Suprapubic skin (tissue), 4 donors: Measurements from ENCODE around the gene DVL1. TPM values are rescaled to one million over a fixed set of nuclear protein-coding genes. Genes with fewer than 3 reads are reported as not detected.

Experiments used
- DNase-seq, 2 donors: peaks; one replicate each; pipeline ENCODE4 v3.0.0-alpha.2; 2019; ENCODE audit warnings: low spot score in 2 of 2
- H3K27ac ChIP-seq: fragments of 200-600 bp; sonication (generic); one replicate; pipeline ENCODE4 v1.5.1; 2019
- H3K27me3 ChIP-seq: fragments of 200-600 bp; sonication (generic); one replicate; pipeline ENCODE4 v1.5.1; 2019
- H3K36me3 ChIP-seq: fragments of 200-600 bp; sonication (generic); one replicate; pipeline ENCODE4 v1.5.1; 2019
- H3K4me1 ChIP-seq: fragments of 200-600 bp; sonication (generic); one replicate; pipeline ENCODE4 v1.5.1; 2019
- H3K4me3 ChIP-seq: fragments of 200-600 bp; sonication (generic); one replicate; pipeline ENCODE4 v1.5.1; 2019; ENCODE audit warnings: mild to moderate bottlenecking
- H3K9me3 ChIP-seq: fragments of 200-600 bp; sonication (generic); one replicate; pipeline ENCODE4 v1.5.1; 2019
- CTCF ChIP-seq, 2 donors: fragments of 200-600 bp in 1 of 2; fragments of 450-650 bp in 1 of 2; sonication (generic) in 1 of 2; IDR thresholded peaks; one replicate each; pipeline ENCODE4 v1.5.1; 2016 to 2019; ENCODE audit warnings: antibody characterized with exemption in 2 of 2, mild to moderate bottlenecking in 1 of 2, moderate library complexity in 1 of 2
- EP300 ChIP-seq: sonication (generic); formaldehyde crosslinking; IDR thresholded peaks from one replicate; pipeline ENCODE4 v1.6.1; 2017; ENCODE audit warnings: antibody characterized with exemption
- POLR2A ChIP-seq, 2 donors: fragments of 450-650 bp; IDR thresholded peaks; one replicate each; pipeline ENCODE4 v1.6.1; 2017; ENCODE audit warnings: antibody characterized with exemption in 2 of 2, mild to moderate bottlenecking in 2 of 2, moderate library complexity in 2 of 2
- POLR2AphosphoS5 ChIP-seq, 3 donors: sonication (generic); formaldehyde crosslinking; IDR thresholded peaks; one replicate each; pipeline ENCODE4 v1.6.1; 2017; ENCODE audit warnings: antibody characterized with exemption in 3 of 3
- WGBS: methylation state at CpG from one replicate; pipeline ENCODE4 v1.1.5; 2018; 5-methylcytosine and 5-hydroxymethylcytosine counted together
- total RNA-seq, 4 donors: library from RNA; depleted of rRNA; stranded (reverse); fragments of >200 nt; gene quantifications; one replicate each; pipeline ENCODE4 v1.1.0, GENCODE V29; 2016

DVL1 gene
- total RNA-seq = 100 to 1,000 TPM in 3 of 4 donors, 10 to 100 TPM in 1; 99.4 to 151 (median 106) TPM

DNA sequence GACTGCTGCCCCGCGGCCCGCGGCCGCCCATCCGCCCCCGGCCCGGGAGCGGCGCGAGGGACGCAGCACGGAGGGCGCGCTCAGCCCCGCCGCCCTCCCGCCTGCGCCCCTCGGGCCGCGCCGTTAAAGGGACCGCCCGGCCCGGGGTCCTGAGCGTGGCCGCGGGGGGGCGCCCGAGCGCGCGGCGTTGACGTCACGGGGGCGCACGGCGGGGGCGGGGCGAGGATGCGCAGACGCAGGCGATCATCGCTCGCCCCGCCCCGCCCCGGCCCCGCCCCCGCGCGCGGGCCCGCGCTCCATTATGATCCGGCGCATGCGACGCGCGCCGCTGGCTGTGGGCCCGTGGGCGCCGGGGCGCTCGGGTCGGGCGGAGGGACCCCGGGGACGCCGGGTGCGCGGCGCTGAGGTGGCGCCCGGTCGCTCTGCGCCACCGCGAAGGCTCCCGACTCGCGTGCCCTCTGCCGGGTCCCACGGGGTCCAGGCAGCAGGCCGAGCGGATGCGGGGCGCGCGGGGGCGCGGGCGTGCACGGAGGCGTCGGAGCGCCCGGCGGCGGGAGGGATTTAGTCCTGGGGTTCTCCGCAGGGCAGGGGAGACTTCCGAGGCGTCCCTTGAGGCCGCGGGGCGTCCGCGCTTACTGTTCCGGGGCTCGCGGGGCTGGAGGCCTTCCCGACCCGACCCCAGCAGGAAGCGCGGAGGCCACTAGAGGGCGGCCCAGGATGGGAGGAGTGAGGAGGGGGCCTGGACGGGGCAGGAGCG, at the start of gene DVL1:
Gene DVL1 (minus strand): TSS at position 163 of the 757 bp plus-strand sequence. CDS start 353 bp downstream, outside the sequence.
- peaks cover 74% of the 10 kb centered on the region for H3K4me1 ChIP-seq

DNA sequence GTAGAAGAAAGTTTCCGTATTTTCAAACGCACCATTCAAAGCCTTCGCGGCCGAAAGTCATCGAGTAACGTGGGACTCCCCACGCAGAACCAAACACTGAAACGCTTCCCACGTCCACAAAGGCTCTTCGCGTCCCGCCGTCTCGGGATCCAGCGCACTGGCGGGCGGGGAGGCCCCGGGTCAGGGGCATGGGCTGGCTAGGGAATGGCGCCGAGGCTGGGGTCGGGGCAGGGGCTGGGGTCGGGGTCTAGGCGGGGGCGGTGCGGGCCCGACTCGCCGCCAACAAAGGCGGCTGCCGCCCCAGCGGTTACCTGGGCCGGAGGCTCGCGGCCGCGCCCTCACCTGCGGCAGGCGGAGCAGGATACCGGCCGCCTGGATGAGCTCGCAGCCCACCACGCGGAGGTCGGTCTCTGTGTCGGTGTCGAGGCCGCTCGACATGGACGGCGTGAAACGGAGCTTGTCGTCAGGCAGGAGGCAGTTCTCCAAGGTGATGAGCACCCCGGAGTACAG, 49.5 kb upstream of the DVL1 start:
- Histone ChIP-seq H3K36me3 (peaks cover 69% of the 10 kb centered on the region), H3K27me3 (no peaks in the 10 kb centered on the region), H3K9me3 (no peaks in the 10 kb centered on the region), H3K4me3 (peak overlapping the region; percentile 57), H3K4me1 (peaks cover 43% of the 10 kb centered on the region), H3K27ac (peak overlapping the region; percentile 71)
- 0% methylated on average over 11 of the region's 54 CpGs for WGBS
- TF ChIP-seq POLR2AphosphoS5 (IDR thresholded peaks at IDR 0.05) (no peak), CTCF (IDR thresholded peaks at IDR 0.05) (no peak), EP300 (no peak), POLR2A (IDR thresholded peaks at IDR 0.05) (no peak)
- DNase-seq = no peak

More for the DNA sequence above, at the start of gene DVL1:
- no CpG with 5 or more reads among the region's 122 CpGs for WGBS
- Histone ChIP-seq H3K27ac (peak within 1 kb of the TSS; percentile 90), H3K9me3 (no peaks in the 10 kb centered on the region), H3K36me3 (no peaks in the 10 kb centered on the region), H3K4me3 (peak within 1 kb of the TSS; percentile 81), H3K27me3 (peaks cover 14% of the 10 kb centered on the region)
- DNase-seq = no peak
- TF ChIP-seq CTCF (IDR thresholded peaks at IDR 0.05) = peak in 1 of 2 donors; percentile 56
- TF ChIP-seq POLR2A (IDR thresholded peaks at IDR 0.05) = no peak

GRCh38 chr1:1397839-1398523, 48.8 kb upstream of the DVL1 start:
- no peaks in the 10 kb centered on the region for H3K9me3 ChIP-seq
- no peak overlapping the region for H3K27ac ChIP-seq
- no peak for TF ChIP-seq POLR2A (IDR thresholded peaks at IDR 0.05)
- no peak for TF ChIP-seq EP300
- TF ChIP-seq POLR2AphosphoS5 (IDR thresholded peaks at IDR 0.05) = no peak
- TF ChIP-seq CTCF (IDR thresholded peaks at IDR 0.05) = no peak
- DNase-seq = no peak
- H3K36me3 ChIP-seq = peaks cover 69% of the 10 kb centered on the region
- peaks cover 43% of the 10 kb centered on the region for H3K4me1 ChIP-seq
- 55% methylated on average over 18 of the region's 19 CpGs for WGBS
- no peaks in the 10 kb centered on the region for H3K27me3 ChIP-seq
- H3K4me3 ChIP-seq = peak overlapping the region; percentile 57

DNA sequence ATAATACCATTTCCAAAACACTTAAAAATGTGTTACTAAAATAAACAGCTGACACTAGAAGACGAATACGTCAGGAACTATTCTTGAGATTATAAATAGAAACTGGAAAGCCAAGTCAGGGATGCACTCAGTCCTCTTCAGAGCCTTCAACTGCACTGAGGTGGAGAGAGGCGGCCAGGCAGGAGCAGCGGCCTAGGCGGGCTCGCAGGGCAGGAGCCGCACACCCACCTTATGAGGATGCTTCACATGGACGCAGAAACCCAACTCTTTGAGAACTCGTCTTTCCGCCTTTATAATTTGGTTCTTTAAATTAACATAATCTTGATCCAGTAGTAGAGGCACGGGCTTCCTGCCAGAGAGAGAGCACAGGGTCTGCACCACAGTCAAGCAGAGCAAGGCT, 45.9 kb upstream of the DVL1 start:
- H3K36me3 ChIP-seq = peaks cover 72% of the 10 kb centered on the region
- H3K4me3 ChIP-seq = no peak overlapping the region
- no peaks in the 10 kb centered on the region for H3K27me3 ChIP-seq
- TF ChIP-seq POLR2AphosphoS5 (IDR thresholded peaks at IDR 0.05) (no peak), EP300 (no peak), CTCF (IDR thresholded peaks at IDR 0.05) (no peak), POLR2A (IDR thresholded peaks at IDR 0.05) (no peak)
- peaks cover 25% of the 10 kb centered on the region for H3K4me1 ChIP-seq
- no peak overlapping the region for H3K27ac ChIP-seq
- DNase-seq = no peak
- WGBS = 88% methylated on average over 11 of the region's 11 CpGs
- H3K9me3 ChIP-seq = no peaks in the 10 kb centered on the region

GRCh38 chr1:1394116-1394515, 44.9 kb upstream of the DVL1 start:
- Histone ChIP-seq H3K27me3 (no peaks in the 10 kb centered on the region), H3K36me3 (peaks cover 83% of the 10 kb centered on the region), H3K4me1 (peaks cover 19% of the 10 kb centered on the region), H3K9me3 (no peaks in the 10 kb centered on the region), H3K27ac (no peak overlapping the region), H3K4me3 (no peak overlapping the region)
- 88% methylated on average over 7 of the region's 7 CpGs for WGBS
- DNase-seq = no peak
- no peak for TF ChIP-seq POLR2AphosphoS5 (IDR thresholded peaks at IDR 0.05)
- TF ChIP-seq POLR2A (IDR thresholded peaks at IDR 0.05) = no peak
- TF ChIP-seq CTCF (IDR thresholded peaks at IDR 0.05) = no peak
- no peak for TF ChIP-seq EP300
